Measurements from ENCODE around the gene PPP1CA. TPM values are rescaled to one million over a fixed set of nuclear protein-coding genes. Genes with fewer than 3 reads are reported as not detected.

PPP1CA gene
- polyA plus RNA-seq, 1 donor (not counting 4 experiments of a cell fraction or from before 2014, with no cell fraction given) = 122 TPM

GRCh38 chr11:67349036-67349435 is 52.6 kb downstream of the PPP1CA start:
- Histone ChIP-seq H3K9me1 (ENCODE audit: control insufficient read depth, extremely low read depth, insufficient read depth, low read length) (peaks cover 3% of the 10 kb centered on the region), H3K9ac (ENCODE audit: control insufficient read depth, extremely low read depth, insufficient read depth, low read length) (no peak overlapping the region), H3K36me3 (ENCODE audit: control insufficient read depth in 2 of 2, extremely low read depth in 1 of 2, insufficient read depth in 2 of 2, low read length in 2 of 2) (peaks cover 0 to 6% of the 10 kb centered on the region in 2 experiments), H3K9me3 (ENCODE audit: control insufficient read depth, low read depth, low read length) (no peaks in the 10 kb centered on the region), H3K4me3 (ENCODE audit: control insufficient read depth in 2 of 3, extremely low read depth in 1 of 3, insufficient read depth in 2 of 3, low read depth in 1 of 3, low read length in 3 of 3) (no peak overlapping the region), H3K27me3 (ENCODE audit: control insufficient read depth, extremely low read depth, insufficient read depth, low read length) (no peaks in the 10 kb centered on the region), H4K20me1 (ENCODE audit: control insufficient read depth, extremely low read depth, insufficient read depth, low read length) (no peaks in the 10 kb centered on the region), H3K4me1 (ENCODE audit: control insufficient read depth, extremely low read depth, insufficient read depth, low read length) (peaks cover 36% of the 10 kb centered on the region), H3K4me2 (ENCODE audit: control insufficient read depth, extremely low read depth, insufficient read depth, low read depth, low read length) (no peak overlapping the region), H3K79me2 (ENCODE audit: control insufficient read depth, insufficient read depth, low read length) (peaks cover 8% of the 10 kb centered on the region), H3K27ac (ENCODE audit: control insufficient read depth, insufficient read depth, low read length) (no peak overlapping the region), H2AFZ (ENCODE audit: control insufficient read depth, low read length) (no peak overlapping the region)
- TF ChIP-seq CTCF (optimal IDR thresholded peaks at IDR 0.05 in 1 of 3, IDR thresholded peaks at IDR 0.05 in 1 of 3, conservative IDR thresholded peaks at IDR 0.05 in 1 of 3; ENCODE audit: extremely low read depth in 1 of 3, insufficient read depth in 2 of 3, low read length in 3 of 3) (no peak), EZH2 (IDR thresholded peaks at IDR 0.05; ENCODE audit: low read length) (no peak)
- dilution Hi-C loops (cut with MboI; ENCODE audit: extremely low pct_ligation_motif_present, low sequenced_read_pairs) = no loop called here
- FAIRE-seq (no peak), DNase-seq (ENCODE audit: low read depth, low spot score) (no peak)

Small RNAs within 50 kb of the gene (small RNA-seq; reads per million reads assigned to genes)
- gene RN7SKP239 (ENCODE audit: insufficient read length in 3 of 3, low read depth in 3 of 3, low replicate concordance in 1 of 3) = 0 reads per million in 3 experiments
- gene RNU6-1238P (ENCODE audit: insufficient read length in 3 of 3, low read depth in 3 of 3, low replicate concordance in 1 of 3) = 0 to 0.25 (median 0) reads per million in 3 experiments

Other genes starting within 250 kb of the PPP1CA start
- gene GRK2, start 135.4 kb downstream of the PPP1CA start, polyA plus RNA-seq = 21.1 to 29.2 TPM (median 23.3 TPM) in 3 replicates
- 18.1 to 40.1 TPM (median 25.0 TPM) in 3 replicates for gene ANKRD13D, start 112.6 kb downstream of the PPP1CA start, polyA plus RNA-seq
- 20.5 to 39.2 TPM (median 24.8 TPM) in 3 replicates for gene SSH3, start 98.3 kb downstream of the PPP1CA start, polyA plus RNA-seq
- gene POLD4, start 48.3 kb downstream of the PPP1CA start, polyA plus RNA-seq = 35.7 to 60.9 TPM (median 43.3 TPM) in 3 replicates
- gene CLCF1, start 28.3 kb downstream of the PPP1CA start, polyA plus RNA-seq = 2.2 to 4.9 TPM (median 2.7 TPM) in 3 replicates
- gene RAD9A, start 9.9 kb downstream of the PPP1CA start, polyA plus RNA-seq = 5.7 to 8.5 TPM (median 8.0 TPM) in 3 replicates
- not detected in 3 replicates for gene TBC1D10C, start 2.2 kb upstream of the PPP1CA start, polyA plus RNA-seq
- not detected in 3 replicates for gene CARNS1, start 13.8 kb upstream of the PPP1CA start, polyA plus RNA-seq
- 59.5 to 83.0 TPM (median 61.4 TPM) in 3 replicates for gene RPS6KB2, start 26.6 kb upstream of the PPP1CA start, polyA plus RNA-seq
- gene PTPRCAP, start 35.8 kb upstream of the PPP1CA start, polyA plus RNA-seq = 0.10 TPM in 1 of 3 replicates, not detected in the others
- 49.2 to 91.4 TPM (median 58.5 TPM) in 3 replicates for gene CORO1B, start 41.6 kb upstream of the PPP1CA start, polyA plus RNA-seq
- not detected in 3 replicates for gene GPR152, start 50.9 kb upstream of the PPP1CA start, polyA plus RNA-seq
- gene CABP4, start 53.5 kb upstream of the PPP1CA start, polyA plus RNA-seq = not detected in 3 replicates
- gene TMEM134, start 67.4 kb upstream of the PPP1CA start, polyA plus RNA-seq = 24.7 to 71.1 TPM (median 40.4 TPM) in 3 replicates
- gene AIP, start 81.2 kb upstream of the PPP1CA start, polyA plus RNA-seq = 32.5 to 42.9 TPM (median 35.3 TPM) in 3 replicates
- gene PITPNM1, start 103.5 kb upstream of the PPP1CA start, polyA plus RNA-seq = 10.6 to 25.2 TPM (median 15.9 TPM) in 3 replicates
- gene CDK2AP2, start 106.3 kb upstream of the PPP1CA start, polyA plus RNA-seq = 8.0 to 31.1 TPM (median 9.7 TPM) in 3 replicates
- gene CABP2, start 121.6 kb upstream of the PPP1CA start, polyA plus RNA-seq = not detected in 3 replicates
- 1,511 to 3,251 TPM (median 1,575 TPM) in 3 replicates for gene GSTP1, start 182.0 kb upstream of the PPP1CA start, polyA plus RNA-seq
- 92.9 to 118 TPM (median 102 TPM) in 3 replicates for gene NDUFV1, start 205.1 kb upstream of the PPP1CA start, polyA plus RNA-seq
- gene NUDT8, start 228.1 kb upstream of the PPP1CA start, polyA plus RNA-seq = 1.1 to 1.6 TPM (median 1.5 TPM) in 3 replicates
- not detected in 3 replicates for gene TBX10, start 237.9 kb upstream of the PPP1CA start, polyA plus RNA-seq
- gene ACY3, start 248.9 kb upstream of the PPP1CA start, polyA plus RNA-seq = not detected in 3 replicates

All from keratinocyte (primary cell).